HuH-7.5 (cell line): Measurements from ENCODE around the gene CST7.

ENCODE experiments used
- DNase-seq: peaks from one replicate; pipeline ENCODE4 v3.0.0; 2011; ENCODE audit warnings: low spot score

The CST7 gene

DNA sequence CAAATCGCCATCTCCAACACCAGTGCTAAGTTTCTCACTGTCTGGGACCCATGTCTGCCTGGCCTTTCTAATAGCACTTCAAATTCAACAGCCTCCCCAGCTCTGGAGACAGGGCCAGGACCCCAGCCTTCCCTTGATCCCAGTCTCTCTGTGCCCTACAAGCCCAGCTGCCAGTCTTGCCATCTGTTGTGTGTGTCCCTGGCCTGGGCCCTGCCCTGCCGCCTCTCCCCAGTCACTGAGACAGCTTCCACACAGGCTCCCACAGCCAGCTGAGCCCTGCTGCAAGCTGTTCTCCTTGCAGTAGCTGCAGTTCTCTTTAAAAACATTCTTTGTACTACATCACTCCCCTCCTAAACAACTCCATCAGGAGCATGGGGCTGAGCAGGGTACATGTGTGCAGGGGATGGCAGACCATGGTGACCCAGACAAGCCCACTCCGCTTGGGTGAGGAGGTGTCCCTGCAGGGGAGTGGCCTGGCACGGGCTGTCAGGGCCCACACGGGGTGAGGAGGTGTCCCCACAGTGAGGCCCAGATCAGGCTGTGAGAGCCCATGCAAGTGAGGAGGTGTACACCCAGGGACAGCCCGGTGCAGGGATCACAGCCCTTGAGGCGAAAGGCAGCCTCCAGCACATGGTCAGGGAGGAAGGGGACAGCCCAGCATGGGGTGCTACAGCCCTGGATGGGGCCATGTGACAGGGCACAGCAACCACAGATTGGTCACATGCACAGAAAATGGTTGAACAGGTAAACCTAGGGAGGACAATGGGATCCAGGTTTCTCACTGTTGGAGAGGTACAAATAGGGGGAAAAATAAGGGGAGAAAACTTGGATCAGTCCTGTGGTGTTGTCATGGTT is 16.2 kb downstream of the CST7 start:
- DNase-seq: no peak

DNA sequence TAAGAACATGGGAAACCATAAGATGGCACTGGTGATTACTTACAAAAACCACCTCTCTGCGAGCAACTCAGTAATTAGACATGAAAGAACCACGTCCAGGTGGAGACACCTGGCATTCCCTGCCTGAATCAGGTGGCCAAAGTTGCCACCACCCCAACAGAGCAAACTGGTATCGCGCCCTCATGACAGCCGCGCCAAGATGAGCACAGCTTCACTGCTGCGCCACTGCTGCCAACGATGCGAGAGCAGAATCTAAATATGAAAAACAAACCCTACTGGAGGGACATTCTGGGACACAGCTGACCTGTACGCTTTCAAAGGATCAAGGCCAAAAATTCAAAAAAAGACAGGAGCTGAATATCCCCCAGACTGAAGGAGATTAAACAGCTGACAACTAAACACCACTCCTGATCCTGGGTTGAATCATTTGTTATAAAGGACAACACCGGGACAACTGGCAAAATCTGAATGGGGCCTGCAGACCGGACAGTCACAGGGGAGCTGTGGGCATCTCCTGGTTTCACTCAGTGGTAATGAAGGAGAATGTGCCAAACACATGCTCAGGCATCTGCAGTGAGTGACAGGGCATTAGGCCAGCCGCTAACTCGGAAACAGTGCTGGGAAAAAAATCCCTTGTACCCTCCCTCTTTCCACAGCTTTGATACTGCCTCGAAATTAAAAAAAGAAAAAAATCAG is 17.4 kb downstream of the CST7 start:
- no peak for DNase-seq

DNA sequence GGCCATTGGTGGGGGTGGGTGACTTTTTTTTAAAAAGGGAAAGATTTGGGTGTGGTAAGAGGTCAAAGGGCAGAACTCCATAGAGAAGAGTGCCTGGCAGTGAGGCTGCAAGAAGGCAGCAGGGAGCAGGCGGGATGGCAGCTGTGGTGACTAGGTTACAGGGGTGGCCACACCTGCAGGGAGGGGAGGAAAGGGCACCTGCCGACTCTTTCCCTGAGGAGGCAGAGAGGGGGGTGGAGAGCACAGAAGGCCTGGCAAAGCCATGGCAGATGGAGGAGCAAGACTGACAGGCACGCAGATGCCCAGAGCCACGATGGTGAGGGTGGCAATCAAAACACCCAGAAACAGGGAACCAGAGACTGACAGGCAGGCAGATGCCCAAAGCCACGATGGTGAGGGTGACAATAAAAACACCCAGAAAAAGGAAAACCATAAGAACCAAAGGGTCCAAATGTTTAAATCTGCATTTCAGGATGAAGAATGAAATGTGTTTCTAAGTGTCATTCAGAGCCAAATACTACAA is 19.3 kb downstream of the CST7 start:
- no peak for DNase-seq

DNA sequence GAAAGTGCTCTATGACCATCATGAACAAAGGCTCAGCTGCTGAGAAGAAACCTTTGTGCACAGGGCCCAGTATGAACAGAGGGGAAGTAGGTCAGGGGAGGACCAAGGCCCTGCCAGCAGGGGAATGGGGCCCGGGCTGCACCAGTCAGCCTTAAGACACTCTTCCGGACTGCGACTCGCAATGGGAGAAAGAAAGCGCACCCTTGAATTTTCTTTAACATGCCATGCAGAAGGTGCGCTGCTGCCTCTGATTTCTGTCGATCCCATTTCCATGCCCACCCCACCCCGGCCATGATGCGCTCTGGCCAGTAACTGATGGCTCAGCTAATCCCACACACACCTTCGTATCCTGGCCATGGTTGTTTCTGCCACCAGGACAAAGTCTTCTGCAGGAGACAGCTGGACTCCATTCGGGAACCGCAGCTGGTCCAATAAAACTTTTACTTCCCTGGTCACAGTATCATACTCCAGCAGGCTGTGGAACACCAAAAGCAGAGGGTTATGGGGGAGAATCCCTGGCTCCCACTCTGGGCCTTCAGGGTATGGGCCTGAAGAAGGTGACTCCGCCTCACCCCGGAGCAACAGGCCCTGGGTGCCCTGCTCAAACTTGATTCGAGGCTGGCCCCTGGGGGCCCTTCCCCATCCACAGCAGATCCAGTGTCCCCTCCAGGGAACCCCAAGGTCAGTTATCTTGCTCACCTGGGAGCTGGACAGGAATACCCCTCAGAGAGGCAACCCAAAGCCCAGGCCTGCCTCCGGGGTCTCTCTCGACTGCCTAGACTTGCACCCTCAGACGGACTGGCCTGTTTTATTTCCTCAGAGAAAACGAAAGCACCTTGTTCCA is 20.3 kb downstream of the CST7 start:
- DNase-seq: no peak

DNA sequence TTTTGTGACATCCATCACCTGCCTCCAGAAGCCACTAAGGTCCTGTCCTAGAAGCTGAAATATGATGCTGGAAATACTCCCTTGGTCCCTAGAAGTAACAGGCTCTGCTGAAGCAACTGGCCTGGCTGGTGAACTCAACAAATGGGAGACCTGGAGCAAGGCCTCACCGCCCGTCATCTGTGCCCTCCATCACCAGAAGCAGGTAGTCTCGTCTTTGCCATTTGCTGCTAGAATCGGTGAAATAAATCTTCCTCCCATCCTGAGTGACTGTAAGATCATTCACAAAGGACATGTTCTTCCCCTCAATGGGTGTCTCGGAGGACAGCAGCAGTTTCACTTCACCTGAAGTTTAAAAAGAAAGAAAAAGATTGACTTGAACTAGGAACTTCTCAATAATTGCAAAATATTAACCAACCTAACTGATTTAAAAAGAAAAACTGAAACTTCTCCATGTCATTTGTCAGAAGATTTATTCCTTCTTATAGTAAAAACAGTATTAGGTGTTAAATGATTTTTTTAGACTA is 21.0 kb downstream of the CST7 start:
- DNase-seq: no peak

DNA sequence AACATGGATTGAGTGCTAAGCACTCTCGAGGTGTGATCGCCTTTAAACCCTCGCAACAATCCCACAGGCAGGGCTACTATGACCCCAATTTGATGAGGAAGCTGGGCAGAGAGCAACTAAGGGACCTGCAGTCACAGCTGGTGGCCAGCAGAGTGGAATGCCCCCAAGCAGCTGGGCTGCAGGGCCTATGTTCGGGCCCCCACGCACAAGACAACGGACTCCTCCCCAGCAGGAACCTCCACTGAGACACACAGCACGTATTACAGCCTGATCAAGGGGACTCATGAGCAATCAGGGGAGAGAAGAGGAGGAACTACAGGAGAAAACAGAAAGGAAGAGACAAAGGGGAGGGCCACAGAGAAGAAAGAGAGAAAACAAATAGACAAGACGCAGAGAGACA is 21.7 kb downstream of the CST7 start:
- DNase-seq: no peak

DNA sequence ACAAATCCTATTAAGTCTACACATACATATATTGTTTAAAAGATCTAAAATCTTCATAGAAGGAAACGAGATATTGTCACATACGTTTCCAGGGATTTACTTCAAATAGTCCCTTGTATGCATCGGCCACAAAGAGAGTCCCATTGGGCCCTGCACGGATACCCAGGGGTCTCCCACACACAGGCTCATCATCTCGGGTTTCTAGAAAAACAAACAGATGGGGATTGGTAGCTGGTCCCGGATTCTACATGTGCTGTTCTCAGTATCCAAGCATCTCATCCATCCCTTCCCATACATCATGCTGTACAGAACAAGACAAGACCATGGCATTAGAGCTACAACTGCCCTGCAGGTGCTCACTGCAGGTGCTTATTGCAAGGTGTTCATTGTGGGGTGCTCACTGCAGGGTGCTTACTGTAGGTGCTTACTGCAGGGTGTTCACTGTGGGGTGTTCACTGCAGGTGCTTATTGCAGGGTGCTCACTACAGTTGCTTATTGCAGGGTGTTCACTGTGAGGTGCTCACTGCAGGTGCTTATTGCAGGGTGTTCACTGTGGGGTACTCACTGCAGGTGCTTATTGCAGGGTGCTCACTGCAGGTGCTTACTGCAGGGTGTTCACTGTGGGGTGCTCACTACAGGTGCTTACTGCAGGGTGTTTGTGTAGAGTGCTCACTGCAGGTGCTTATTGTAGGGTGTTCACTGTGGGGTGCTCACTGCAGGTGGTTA is 22.5 kb downstream of the CST7 start:
- DNase-seq: no peak

DNA sequence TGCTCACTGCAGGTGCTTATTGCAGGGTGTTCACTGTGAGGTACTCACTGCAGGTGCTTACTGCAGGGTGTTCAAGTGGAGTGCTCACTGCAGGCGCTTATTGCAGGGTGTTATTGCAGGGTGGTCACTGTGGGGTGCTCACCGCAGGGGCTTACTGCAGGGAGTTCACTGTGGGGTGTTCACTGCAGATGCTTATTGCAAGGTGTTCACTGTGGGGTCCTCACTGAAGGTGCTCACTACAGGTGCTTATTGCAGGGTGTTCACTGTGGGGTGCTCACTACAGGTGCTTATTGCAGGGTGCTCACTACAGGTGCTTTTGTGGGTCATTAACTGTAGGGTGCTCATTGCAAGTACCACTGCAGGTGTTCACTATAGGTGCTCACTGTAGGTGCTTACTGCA is 23.3 kb downstream of the CST7 start:
- DNase-seq: no peak

DNA sequence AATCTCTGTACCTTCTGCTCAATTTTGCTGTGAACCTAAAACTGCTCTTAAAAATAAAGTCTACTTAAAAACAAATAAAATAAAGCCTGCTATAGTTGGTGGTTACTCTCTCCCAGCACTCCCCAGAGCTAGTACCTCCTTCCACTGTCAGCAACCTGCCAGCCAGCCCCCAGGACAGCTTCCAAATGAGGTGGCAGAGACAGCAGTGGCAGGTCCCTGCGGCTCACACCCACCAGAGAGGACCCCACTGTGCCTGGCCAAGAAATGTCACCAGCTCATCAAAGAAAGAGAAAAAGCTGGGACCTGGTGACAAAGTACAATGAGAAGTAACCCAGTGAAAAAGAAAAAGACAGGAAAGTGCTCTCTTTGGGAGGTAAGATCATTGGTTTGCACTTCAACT is 28.3 kb downstream of the CST7 start:
- DNase-seq: no peak

DNA sequence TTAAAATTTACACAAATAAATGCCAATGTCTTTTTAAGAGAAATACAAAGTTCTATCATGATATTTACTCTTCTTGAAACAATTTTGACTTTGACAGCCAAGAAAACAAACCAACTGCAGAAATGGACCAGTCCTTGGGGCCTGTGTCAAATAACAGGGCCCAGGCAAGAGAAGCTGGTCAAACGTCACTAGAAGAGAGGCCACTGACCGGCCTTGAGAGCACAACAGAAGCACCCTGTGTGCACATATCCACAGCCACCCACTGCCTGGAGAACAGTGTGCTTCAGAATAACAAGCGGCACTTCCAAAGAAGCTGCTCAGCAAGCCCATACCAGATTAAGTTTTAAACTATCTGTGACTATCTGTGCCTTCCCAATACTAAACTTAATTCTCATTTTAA is 28.7 kb downstream of the CST7 start:
- no peak for DNase-seq

DNA sequence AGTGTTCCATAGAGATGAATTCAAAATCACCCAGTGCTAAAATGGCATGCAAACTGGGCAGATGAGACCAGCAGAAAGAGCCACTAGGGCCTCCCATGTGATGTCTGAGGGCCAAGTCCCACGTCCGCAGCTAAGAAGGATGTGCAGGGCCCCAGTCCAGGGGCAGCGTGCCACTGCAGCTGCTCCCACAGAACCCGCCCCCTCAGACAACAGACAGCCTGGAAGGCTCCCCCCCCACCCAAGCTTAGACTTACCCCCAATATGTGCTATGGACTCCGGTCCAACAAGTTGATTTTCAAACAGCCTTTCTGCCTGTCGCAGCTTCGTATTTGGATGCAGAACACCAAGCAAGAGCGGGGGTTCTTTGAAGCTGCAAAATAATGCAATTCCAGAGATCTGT is 29.4 kb downstream of the CST7 start:
- DNase-seq: no peak

DNA sequence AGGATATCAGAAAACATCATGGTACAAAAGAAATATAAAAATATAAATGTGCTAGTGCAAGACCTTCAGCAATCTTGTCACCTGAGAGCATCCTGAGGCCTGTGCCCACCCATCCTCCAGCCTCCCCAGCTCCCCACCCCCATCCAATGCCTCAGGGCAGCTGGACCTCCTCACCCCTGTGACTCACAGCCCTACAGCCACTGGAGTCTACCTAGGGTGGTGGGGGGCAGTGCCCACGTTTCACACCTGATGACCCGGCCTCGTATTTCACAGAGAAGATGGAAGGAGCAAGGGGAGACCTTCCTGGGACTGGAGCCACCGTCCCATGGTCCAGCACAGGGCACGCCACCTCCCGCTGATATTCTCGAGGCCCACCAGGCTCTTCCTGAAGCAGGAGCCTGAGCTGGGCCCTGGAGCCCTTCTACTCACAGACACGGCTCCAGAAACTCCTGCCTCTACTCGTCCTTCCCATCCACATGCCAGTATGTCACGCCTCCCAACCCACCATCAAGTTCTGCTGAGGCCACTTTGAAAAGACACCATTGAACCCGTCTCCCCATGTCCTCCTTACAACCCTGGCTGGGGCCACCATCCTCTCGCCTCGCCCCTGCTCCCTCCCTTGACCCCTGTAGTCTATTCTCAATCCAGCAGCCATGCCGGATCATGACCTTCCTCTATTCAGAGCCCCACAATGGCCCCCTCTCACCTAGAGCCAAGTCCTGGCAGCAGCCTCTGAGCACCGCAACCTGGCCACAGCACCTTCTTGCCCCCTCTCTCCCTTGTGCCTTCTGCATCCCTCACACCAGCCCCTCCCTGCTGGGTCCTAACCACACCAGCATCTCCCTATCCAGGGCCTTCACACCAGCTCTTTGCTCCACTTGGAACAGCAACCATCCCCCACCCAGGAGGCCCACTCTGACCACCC is 30.2 kb downstream of the CST7 start:
- DNase-seq: no peak

DNA sequence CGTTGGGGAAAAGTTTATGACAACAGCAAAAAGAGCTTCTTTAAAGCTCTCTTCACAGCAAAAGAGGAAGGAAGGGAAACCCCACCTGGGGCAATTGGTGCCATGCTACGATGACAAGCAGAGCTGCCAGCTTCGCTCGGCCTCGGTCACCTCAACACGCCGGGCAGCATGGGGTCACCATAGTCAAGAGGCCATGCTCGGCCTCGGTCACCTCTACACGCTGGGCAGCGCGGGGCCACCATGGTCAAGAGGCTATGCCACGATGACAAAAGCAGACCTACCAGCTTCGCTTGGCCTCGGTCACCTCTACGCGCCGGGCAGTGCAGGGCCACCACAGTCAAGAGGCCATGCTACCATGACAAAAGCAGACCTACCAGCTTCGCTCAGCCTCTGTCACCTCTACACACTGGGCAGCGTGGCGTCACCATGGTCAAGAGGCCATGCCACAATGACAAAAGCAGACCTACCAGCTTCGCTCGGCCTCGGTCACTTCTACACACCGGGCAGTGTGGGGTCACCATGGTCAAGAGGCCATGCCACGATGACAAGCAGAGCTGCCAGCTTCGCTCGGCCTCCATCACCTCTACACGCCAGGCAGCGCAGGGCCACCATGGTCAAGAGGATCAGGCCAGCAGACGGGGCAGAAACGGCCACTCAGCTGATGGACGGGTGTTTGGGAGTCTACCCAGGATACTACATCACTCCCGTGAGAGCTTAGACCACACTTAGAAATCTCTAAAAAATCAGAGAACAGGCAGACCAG is 31.4 kb downstream of the CST7 start:
- DNase-seq: no peak

DNA sequence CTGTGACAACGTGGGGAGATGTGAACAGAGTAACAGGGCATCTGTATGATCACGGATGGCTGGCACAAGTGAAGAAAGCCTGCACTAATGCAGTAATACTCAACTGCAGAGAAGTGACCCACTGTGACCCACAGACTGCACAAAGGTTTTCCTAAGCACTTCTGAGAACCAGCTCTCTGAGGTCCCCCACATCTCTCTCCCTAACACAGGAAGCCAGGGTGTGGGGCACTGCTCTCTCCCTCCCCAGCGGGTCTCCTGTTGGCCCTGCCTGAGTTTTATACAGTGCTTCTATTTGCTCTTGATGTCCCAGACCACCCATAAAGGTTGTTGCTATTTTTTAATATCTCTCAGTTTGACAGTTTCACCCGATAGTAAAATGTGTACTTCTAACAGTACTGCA is 32.2 kb downstream of the CST7 start:
- DNase-seq: no peak

DNA sequence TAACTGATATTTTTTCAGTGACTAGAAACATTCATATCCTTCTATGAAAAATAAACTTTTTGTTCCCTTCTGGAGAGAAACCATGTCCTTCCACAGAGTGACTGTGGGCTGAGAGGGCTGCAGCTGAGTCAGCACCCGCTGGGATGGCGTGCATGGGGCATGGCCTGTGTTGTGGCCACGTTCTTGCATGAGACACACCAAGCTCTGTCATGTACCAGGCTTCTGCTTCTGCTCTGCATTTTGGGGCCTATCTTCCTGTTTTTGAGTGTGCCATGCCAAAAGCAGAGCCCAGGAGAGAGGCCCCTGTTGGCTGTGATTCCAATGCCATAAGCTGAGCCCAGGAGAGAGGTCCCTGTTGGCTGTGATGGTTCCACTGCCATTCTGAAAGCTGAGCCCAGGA is 32.7 kb downstream of the CST7 start:
- DNase-seq: no peak

DNA sequence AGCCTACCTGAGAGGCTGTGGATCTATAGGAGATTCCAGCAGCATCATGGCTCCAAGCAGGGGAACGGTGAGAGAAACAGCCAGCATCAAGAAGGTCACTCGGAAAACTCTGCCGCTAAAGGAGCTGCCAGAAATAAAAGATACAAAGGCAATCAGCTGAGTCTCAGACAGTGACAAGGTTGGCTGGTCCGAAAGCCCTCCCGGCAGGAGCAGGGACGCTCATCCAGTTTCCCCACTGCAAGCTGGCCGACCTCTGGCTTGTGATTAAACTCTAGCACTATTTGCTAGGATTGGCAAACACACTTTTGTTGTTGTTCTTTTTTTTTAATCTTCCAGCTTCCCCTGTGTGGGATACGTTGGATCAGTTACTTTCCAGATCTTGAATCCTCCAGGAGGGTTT is 34.8 kb downstream of the CST7 start:
- DNase-seq: no peak

DNA sequence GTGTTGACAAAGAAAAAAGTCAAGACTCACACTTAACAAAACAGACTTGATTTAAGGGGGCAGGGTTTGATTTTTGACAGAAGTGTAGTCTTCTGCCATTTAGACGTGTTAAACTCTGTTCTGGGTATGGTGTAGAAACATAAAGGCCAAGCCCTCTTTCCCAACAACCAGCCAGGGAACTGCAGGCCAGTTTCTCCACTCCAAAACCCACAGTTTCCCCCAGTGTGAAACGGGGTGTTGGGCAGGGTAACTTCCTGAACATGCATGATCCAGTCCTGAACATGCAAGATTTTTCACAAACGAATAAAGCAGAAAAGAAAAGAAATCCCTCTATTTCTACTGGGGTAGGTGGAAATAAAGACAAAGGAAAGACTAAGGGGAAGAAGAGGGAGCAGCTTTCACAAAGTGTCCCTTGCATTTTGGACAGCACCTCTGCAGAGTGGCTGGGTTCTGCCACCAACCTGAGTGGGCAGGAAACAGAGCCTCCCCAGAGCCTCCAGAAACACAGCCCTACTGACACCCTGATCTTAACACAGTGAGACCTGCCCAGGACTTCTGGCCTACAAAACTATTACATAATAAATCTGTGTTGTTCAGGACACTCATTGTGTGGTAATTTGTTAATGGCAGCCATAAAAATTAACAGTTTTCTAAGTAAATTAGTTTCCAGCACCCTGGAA is 36.0 kb downstream of the CST7 start:
- no peak for DNase-seq

DNA sequence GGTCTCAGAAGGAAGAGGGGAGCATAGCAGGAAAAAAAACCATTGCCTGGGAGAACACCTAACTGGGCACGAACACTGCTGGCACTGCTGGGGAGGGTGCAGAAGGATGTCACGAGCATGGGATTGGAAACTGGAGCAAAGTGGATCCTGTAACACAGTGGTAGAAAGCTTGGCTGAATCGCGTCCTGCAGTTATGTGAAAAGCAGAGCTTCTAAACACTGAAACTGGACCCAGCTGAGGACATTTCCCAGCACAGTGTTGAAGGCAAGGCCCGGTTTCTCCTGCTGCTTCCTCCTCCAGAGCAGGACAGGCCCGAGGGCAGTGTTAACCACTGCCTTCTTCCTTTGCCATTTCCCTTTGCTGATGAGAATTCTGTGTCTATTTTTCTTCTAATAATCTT is 36.7 kb downstream of the CST7 start:
- no peak for DNase-seq

DNA sequence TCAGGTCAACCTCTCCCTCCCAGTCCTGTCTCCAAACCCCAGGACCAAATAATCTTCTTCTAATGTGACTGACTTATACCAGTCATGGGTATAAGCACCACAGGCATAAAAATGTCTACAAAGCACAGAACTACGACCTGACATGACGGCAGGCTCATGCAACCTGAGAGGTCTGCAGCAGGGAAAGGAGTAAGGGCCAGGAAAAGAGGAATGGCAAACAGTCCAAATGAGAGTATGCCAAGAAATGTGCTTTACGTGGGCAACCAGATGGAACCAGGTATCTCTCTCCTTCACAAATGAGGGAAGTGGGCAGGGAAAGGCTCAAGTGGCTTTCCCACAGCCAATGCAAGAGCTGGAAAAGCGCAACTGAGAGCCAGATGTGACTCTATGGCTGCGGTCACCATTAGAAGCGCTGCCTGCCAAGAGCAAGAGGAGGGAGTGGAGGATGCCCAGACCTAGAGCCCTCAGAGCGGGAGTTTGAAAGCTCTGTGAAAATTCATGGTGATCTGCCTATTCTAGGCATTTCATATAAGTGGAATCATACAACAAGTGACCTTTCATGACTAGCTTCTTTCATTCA is 37.5 kb downstream of the CST7 start:
- no peak for DNase-seq
